Measurements from ENCODE around the gene KRT9.
"Not testable (repeated sequence)": the region's sequence is repeated elsewhere in the genome, so short reads cannot be mapped to it uniquely, and the experiment has no call there.

The KRT9 gene

GRCh38 chr17:41615454-41615853 lies 43.6 kb upstream of the KRT9 start:
- H3K27ac ChIP-seq (ENCODE audit: low read depth, low read length, severe bottlenecking), result no peak overlapping the region

DNA sequence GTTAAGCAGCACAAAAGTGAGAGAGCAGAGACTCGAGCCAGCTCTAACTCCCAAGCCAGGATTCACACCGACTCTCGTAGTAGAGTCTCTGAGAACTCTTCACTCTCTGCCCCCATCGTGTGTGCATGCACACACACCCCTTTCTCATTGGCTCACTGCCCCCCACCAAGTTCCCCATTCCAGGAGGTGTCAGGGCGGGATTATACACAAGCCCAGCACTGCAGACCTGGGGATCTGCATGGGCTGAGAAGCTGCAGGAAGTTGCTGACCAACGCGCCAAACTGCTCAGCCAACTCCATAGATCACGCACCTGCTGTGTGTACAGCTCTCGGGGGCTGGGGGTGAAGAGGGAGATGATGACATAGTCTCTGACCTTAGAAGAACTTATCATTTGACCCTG lies 42.9 kb upstream of the KRT9 start:
- not testable (repeated sequence) for H3K4me3 ChIP-seq (ENCODE audit: extremely low read depth, insufficient read depth, low read length, poor library complexity, severe bottlenecking); H3K4me1 ChIP-seq (ENCODE audit: control insufficient read depth, insufficient read depth, low read length, poor library complexity, severe bottlenecking); H3K27ac ChIP-seq (ENCODE audit: low read depth, low read length, severe bottlenecking); H3K36me3 ChIP-seq (ENCODE audit: control insufficient read depth, insufficient read depth, low read length); H3K9me3 ChIP-seq (ENCODE audit: control insufficient read depth, low read length)
- 83 to 85% methylated on average over 6 to 7 of the region's 9 CpGs for WGBS, 2 experiments (ENCODE audit: insufficient coverage in 2 of 2)

More at GRCh38 chr17:41615454-41615853, 43.6 kb upstream of the KRT9 start:
- Histone ChIP-seq H3K36me3 (ENCODE audit: control insufficient read depth, insufficient read depth, low read length) (no peaks in the 10 kb centered on the region), H3K9me3 (ENCODE audit: control insufficient read depth, low read length) (no peaks in the 10 kb centered on the region), H3K4me3 (ENCODE audit: extremely low read depth, insufficient read depth, low read length, poor library complexity, severe bottlenecking) (no peak overlapping the region), H3K4me1 (ENCODE audit: control insufficient read depth, insufficient read depth, low read length, poor library complexity, severe bottlenecking) (no peaks in the 10 kb centered on the region)
- 62 to 64% methylated on average over 3 to 4 of the region's 7 CpGs for WGBS, 2 experiments (ENCODE audit: insufficient coverage in 2 of 2)

GRCh38 chr17:41614098-41614497 lies 42.2 kb upstream of the KRT9 start:
- no peak overlapping the region for H3K27ac ChIP-seq (ENCODE audit: low read depth, low read length, severe bottlenecking)
- no peaks in the 10 kb centered on the region for H3K36me3 ChIP-seq (ENCODE audit: control insufficient read depth, insufficient read depth, low read length)
- 84 to 96% methylated on average over 3 to 4 of the region's 5 CpGs for WGBS, 2 experiments (ENCODE audit: insufficient coverage in 2 of 2)
- H3K4me1 ChIP-seq (ENCODE audit: control insufficient read depth, insufficient read depth, low read length, poor library complexity, severe bottlenecking), result no peaks in the 10 kb centered on the region
- H3K9me3 ChIP-seq (ENCODE audit: control insufficient read depth, low read length), result no peaks in the 10 kb centered on the region
- no peak overlapping the region for H3K4me3 ChIP-seq (ENCODE audit: extremely low read depth, insufficient read depth, low read length, poor library complexity, severe bottlenecking)

GRCh38 chr17:41613277-41614082 lies 41.6 kb upstream of the KRT9 start:
- H3K36me3 ChIP-seq (ENCODE audit: control insufficient read depth, insufficient read depth, low read length), result no peaks in the 10 kb centered on the region
- 84 to 86% methylated on average over 7 to 11 of the region's 11 CpGs for WGBS, 2 experiments (ENCODE audit: insufficient coverage in 2 of 2)
- H3K4me3 ChIP-seq (ENCODE audit: extremely low read depth, insufficient read depth, low read length, poor library complexity, severe bottlenecking), result no peak overlapping the region
- no peak overlapping the region for H3K27ac ChIP-seq (ENCODE audit: low read depth, low read length, severe bottlenecking)
- H3K9me3 ChIP-seq (ENCODE audit: control insufficient read depth, low read length), result no peaks in the 10 kb centered on the region
- H3K4me1 ChIP-seq (ENCODE audit: control insufficient read depth, insufficient read depth, low read length, poor library complexity, severe bottlenecking), result no peaks in the 10 kb centered on the region

DNA sequence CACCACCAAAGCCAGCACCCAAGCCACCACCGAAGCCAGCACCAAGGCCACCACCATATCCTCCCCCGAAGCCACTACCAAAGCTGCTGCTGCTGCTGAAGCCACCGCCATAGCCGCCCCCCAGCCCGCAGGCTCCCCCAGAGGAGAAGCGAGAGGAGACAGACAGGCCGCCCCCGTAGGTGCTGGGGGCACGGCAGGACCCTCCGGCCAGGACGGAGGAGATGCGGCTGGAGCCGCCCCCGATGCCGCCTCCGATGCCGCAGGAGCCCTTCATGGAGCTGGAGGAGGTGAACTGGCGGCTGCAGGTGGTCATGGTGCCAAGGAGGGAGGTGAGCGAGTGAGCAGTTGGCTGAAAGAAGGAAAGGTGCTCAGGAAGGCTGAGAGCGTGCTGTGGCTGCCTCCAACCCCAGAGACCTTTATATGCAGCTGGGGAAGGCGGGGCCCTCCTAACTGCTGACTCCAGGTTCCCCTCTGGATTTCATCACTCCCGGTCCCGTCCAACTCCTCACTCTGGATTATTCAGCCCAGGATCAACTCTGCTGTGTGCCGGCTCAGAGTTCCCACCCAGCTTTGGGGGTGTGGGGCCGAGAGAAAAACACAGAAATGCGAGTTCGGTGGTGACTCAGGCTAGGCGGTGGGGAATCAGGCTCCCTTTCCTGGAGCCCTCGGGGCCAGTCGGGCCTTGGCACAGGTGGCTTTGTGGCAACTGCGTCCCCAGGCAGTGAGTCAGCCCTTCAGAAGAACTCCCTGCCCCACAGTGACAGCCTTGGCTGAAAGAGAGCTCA lies 40.7 kb upstream of the KRT9 start, which contains the start of gene KRT16:
TSS of gene KRT16 (minus strand) at position 392 of the 785 bp plus-strand sequence. CDS start at position 313, 79 bp downstream.
- H3K9me3 ChIP-seq (ENCODE audit: control insufficient read depth, low read length); H3K36me3 ChIP-seq (ENCODE audit: control insufficient read depth, insufficient read depth, low read length); H3K4me3 ChIP-seq (ENCODE audit: extremely low read depth, insufficient read depth, low read length, poor library complexity, severe bottlenecking); H3K27ac ChIP-seq (ENCODE audit: low read depth, low read length, severe bottlenecking); H3K4me1 ChIP-seq (ENCODE audit: control insufficient read depth, insufficient read depth, low read length, poor library complexity, severe bottlenecking): not testable (repeated sequence)
- 82 to 86% methylated on average over 21 to 26 of the region's 31 CpGs for WGBS, 2 experiments (ENCODE audit: insufficient coverage in 2 of 2)

DNA sequence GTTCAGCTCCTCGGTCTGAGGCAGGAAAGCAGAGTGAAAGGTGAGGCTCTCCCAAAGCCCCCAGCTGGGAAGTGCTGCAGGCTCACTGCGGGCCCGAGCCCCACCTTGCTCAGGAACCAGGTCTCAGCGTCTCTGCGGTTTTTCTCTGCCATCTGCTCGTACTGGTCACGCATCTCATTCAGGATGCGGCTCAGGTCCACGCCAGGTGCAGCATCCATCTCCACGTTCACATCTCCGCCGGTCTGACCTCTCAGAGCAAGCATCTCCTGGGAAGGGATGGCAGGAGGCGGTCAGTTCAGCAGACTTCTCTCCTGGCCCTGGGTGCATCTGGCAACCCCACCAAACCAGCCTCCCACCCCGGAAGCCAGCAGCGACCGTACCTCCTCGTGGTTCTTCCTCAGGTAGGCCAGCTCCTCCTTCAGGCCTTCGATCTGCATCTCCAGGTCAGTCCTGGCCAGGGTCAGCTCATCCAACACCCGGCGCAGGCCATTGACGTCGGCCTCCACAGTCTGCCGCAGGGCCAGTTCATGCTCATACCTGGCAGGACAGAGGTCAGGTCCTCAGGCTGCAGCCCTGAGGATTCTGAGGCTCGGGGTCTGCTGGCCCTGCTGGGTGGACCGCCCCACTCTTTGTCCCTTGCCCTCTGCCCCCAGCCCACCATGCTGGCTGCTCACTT lies 39.2 kb upstream of the KRT9 start:
- Histone ChIP-seq H3K36me3 (ENCODE audit: control insufficient read depth, insufficient read depth, low read length) (no peaks in the 10 kb centered on the region), H3K9me3 (ENCODE audit: control insufficient read depth, low read length) (peaks cover 9% of the 10 kb centered on the region), H3K4me3 (ENCODE audit: extremely low read depth, insufficient read depth, low read length, poor library complexity, severe bottlenecking) (no peak overlapping the region), H3K4me1 (ENCODE audit: control insufficient read depth, insufficient read depth, low read length, poor library complexity, severe bottlenecking) (no peaks in the 10 kb centered on the region), H3K27ac (ENCODE audit: low read depth, low read length, severe bottlenecking) (no peak overlapping the region)
- WGBS, 2 experiments (ENCODE audit: insufficient coverage in 2 of 2), result 94 to 96% methylated on average over 22 to 24 of the region's 25 CpGs

GRCh38 chr17:41610061-41610517 lies 38.2 kb upstream of the KRT9 start:
- not testable (repeated sequence) for H3K4me1 ChIP-seq (ENCODE audit: control insufficient read depth, insufficient read depth, low read length, poor library complexity, severe bottlenecking); H3K9me3 ChIP-seq (ENCODE audit: control insufficient read depth, low read length); H3K27ac ChIP-seq (ENCODE audit: low read depth, low read length, severe bottlenecking); H3K4me3 ChIP-seq (ENCODE audit: extremely low read depth, insufficient read depth, low read length, poor library complexity, severe bottlenecking); H3K36me3 ChIP-seq (ENCODE audit: control insufficient read depth, insufficient read depth, low read length)
- WGBS, 2 experiments (ENCODE audit: insufficient coverage in 2 of 2), result 24 to 28% methylated on average over 3 to 10 of the region's 10 CpGs

DNA sequence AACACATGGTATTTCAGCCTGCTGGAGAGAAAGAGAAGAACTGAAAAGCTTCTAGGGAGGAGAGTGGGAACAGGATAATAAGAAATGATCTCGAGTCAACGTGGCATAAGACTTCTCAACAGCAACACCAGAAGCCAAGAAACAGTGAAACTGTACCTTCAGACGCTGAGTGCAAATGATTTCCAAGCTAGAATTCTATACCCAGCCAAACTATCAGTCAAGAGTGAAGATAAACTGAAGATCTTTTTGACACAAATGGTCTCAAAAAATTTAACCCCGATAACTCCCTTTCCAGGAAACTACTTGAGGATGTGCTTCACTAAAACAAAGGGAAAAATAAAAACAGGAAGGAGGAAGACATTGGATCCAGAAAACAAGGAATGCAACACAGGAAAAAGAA lies 35.1 kb upstream of the KRT9 start:
- H3K36me3 ChIP-seq (ENCODE audit: control insufficient read depth, insufficient read depth, low read length); H3K9me3 ChIP-seq (ENCODE audit: control insufficient read depth, low read length); H3K4me1 ChIP-seq (ENCODE audit: control insufficient read depth, insufficient read depth, low read length, poor library complexity, severe bottlenecking); H3K27ac ChIP-seq (ENCODE audit: low read depth, low read length, severe bottlenecking); H3K4me3 ChIP-seq (ENCODE audit: extremely low read depth, insufficient read depth, low read length, poor library complexity, severe bottlenecking): not testable (repeated sequence)
- 64 to 67% methylated on average over 2 to 3 of the region's 4 CpGs for WGBS, 2 experiments (ENCODE audit: insufficient coverage in 2 of 2)

GRCh38 chr17:41602524-41602923 lies 30.7 kb upstream of the KRT9 start:
- Histone ChIP-seq H3K9me3 (ENCODE audit: control insufficient read depth, low read length) (peaks cover 6% of the 10 kb centered on the region), H3K4me1 (ENCODE audit: control insufficient read depth, insufficient read depth, low read length, poor library complexity, severe bottlenecking) (no peaks in the 10 kb centered on the region), H3K27ac (ENCODE audit: low read depth, low read length, severe bottlenecking) (no peak overlapping the region), H3K4me3 (ENCODE audit: extremely low read depth, insufficient read depth, low read length, poor library complexity, severe bottlenecking) (no peak overlapping the region), H3K36me3 (ENCODE audit: control insufficient read depth, insufficient read depth, low read length) (no peaks in the 10 kb centered on the region)
- WGBS, 2 experiments (ENCODE audit: insufficient coverage in 2 of 2), result 84% methylated on average over 2 of the region's 2 CpGs; no CpG with 5 or more reads in 1 of the 2 experiments

- Histone ChIP-seq H3K27ac (ENCODE audit: low read depth, low read length, severe bottlenecking) (no peak overlapping the region), H3K36me3 (ENCODE audit: control insufficient read depth, insufficient read depth, low read length) (no peaks in the 10 kb centered on the region), H3K4me3 (ENCODE audit: extremely low read depth, insufficient read depth, low read length, poor library complexity, severe bottlenecking) (no peak overlapping the region), H3K9me3 (ENCODE audit: control insufficient read depth, low read length) (no peaks in the 10 kb centered on the region), H3K4me1 (ENCODE audit: control insufficient read depth, insufficient read depth, low read length, poor library complexity, severe bottlenecking) (no peaks in the 10 kb centered on the region)
- WGBS, 2 experiments (ENCODE audit: insufficient coverage in 2 of 2), result 80 to 87% methylated on average over 2 to 3 of the region's 4 CpGs
These were observed 28.5 kb upstream of the KRT9 start for GRCh38 chr17:41600318-41600717.

Data from mesodermal cell (in vitro differentiated cells).